IPS DF 6.9 (cell line): ENCODE results near the gene DHX29.

Experiments
- DNase-seq: peaks from one replicate; pipeline ENCODE4 v3.0.0-alpha.2; 2013; ENCODE audit warnings: low read depth, low spot score
- H3K27ac ChIP-seq: one replicate; pipeline ENCODE4 v1.5.1; 2013; ENCODE audit warnings: low read length, control low read depth
- H3K27me3 ChIP-seq: 2 replicates; pipeline ENCODE4 v1.6.1; 2013; ENCODE audit warnings: mild to moderate bottlenecking, low read length; ENCODE audit not compliant: control insufficient read depth, insufficient read depth
- H3K36me3 ChIP-seq: 2 replicates; pipeline ENCODE4 v1.6.1; 2013; ENCODE audit warnings: low read length; ENCODE audit not compliant: control insufficient read depth, insufficient read depth
- H3K4me1 ChIP-seq: 2 replicates; pipeline ENCODE4 v1.6.1; 2013; ENCODE audit warnings: low read length; ENCODE audit not compliant: control insufficient read depth, insufficient read depth
- H3K4me3 ChIP-seq: 2 replicates; pipeline ENCODE4 v1.5.1; 2013; ENCODE audit warnings: mild to moderate bottlenecking, low read length
- H3K9me3 ChIP-seq: 2 replicates; pipeline ENCODE4 v1.6.1; 2013; ENCODE audit warnings: low read length, inconsistent platforms; ENCODE audit not compliant: control insufficient read depth, insufficient read depth
- WGBS: extraction: QIAGEN DNeasy Blood & Tissue Kit; methylation state at CpG from one replicate; pipeline ENCODE4 v1.1.7; 2013; ENCODE audit warnings: mixed read lengths, missing lambda C conversion rate; ENCODE audit not compliant: insufficient read length, insufficient coverage; 5-methylcytosine and 5-hydroxymethylcytosine counted together

The DHX29 gene

GRCh38 chr5:55232985-55233928 is 74.2 kb downstream of the DHX29 start, which contains the start of gene CCNO:
Gene CCNO (minus strand): TSS chr5:55233608. CDS start chr5:55233523, 85 bp downstream.
- peak within 1 kb of the TSS; percentile 23; the same call in 1 of the 2 replicates for H3K4me3 ChIP-seq
- DNase-seq, result no peak

GRCh38 chr5:55232271-55232984 is 75.1 kb downstream of the DHX29 start:
- Histone ChIP-seq H3K27ac (no peak overlapping the region), H3K9me3 (no peaks in the 10 kb centered on the region), H3K4me1 (peaks cover 6% of the 10 kb centered on the region), H3K27me3 (peaks cover 75% of the 10 kb centered on the region), H3K4me3 (peak overlapping the region; percentile 23; the same call in 1 of the 2 replicates), H3K36me3 (no peaks in the 10 kb centered on the region; the same call in 1 of the 2 replicates)
- DNase-seq, result no peak
- WGBS, result no CpG with 5 or more reads among the region's 45 CpGs

More at GRCh38 chr5:55232985-55233928, 74.2 kb downstream of the DHX29 start, which contains the start of gene CCNO:
- H3K9me3 ChIP-seq, result no peaks in the 10 kb centered on the region
- H3K27ac ChIP-seq, result no peak within 1 kb of the TSS
- peaks cover 5% of the 10 kb centered on the region for H3K4me1 ChIP-seq
- no peaks in the 10 kb centered on the region; the same call in 1 of the 2 replicates for H3K36me3 ChIP-seq
- WGBS, result no CpG with 5 or more reads among the region's 106 CpGs
- peaks cover 66% of the 10 kb centered on the region for H3K27me3 ChIP-seq

GRCh38 chr5:55231919-55232270 is 75.6 kb downstream of the DHX29 start:
- Histone ChIP-seq H3K4me3 (no peak overlapping the region; the same call in 1 of the 2 replicates), H3K36me3 (no peaks in the 10 kb centered on the region; the same call in 1 of the 2 replicates), H3K27ac (no peak overlapping the region), H3K9me3 (no peaks in the 10 kb centered on the region), H3K27me3 (peaks cover 76% of the 10 kb centered on the region), H3K4me1 (peaks cover 6% of the 10 kb centered on the region)
- no peak for DNase-seq
- no CpG with 5 or more reads among the region's 11 CpGs for WGBS

- H3K9me3 ChIP-seq, result no peaks in the 10 kb centered on the region
- peak overlapping the region; percentile 23; the same call in 1 of the 2 replicates for H3K4me3 ChIP-seq
- WGBS, result no CpG with 5 or more reads among the region's 48 CpGs
- peaks cover 81% of the 10 kb centered on the region for H3K27me3 ChIP-seq
- no peaks in the 10 kb centered on the region; the same call in 1 of the 2 replicates for H3K36me3 ChIP-seq
- no peak for DNase-seq
- peaks cover 6% of the 10 kb centered on the region for H3K4me1 ChIP-seq
- no peak overlapping the region for H3K27ac ChIP-seq
Observed at GRCh38 chr5:55231029-55231918, 76.2 kb downstream of the DHX29 start.

- Histone ChIP-seq H3K36me3 (no peaks in the 10 kb centered on the region; the same call in 1 of the 2 replicates), H3K4me1 (peaks cover 6% of the 10 kb centered on the region), H3K27ac (no peak overlapping the region), H3K4me3 (no peak overlapping the region), H3K27me3 (peaks cover 87% of the 10 kb centered on the region), H3K9me3 (no peaks in the 10 kb centered on the region)
- DNase-seq, result no peak
- 100% methylated on average over 1 of the region's 8 CpGs for WGBS
Observed at GRCh38 chr5:55230086-55230629, 77.3 kb downstream of the DHX29 start.

GRCh38 chr5:55227664-55228430 is 79.6 kb downstream of the DHX29 start:
- Histone ChIP-seq H3K27ac (no peak overlapping the region), H3K4me1 (peaks cover 8% of the 10 kb centered on the region), H3K36me3 (no peaks in the 10 kb centered on the region; the same call in 1 of the 2 replicates), H3K27me3 (peaks cover 93% of the 10 kb centered on the region), H3K4me3 (peak overlapping the region; percentile 34; the same call in 1 of the 2 replicates), H3K9me3 (no peaks in the 10 kb centered on the region)
- no CpG with 5 or more reads among the region's 30 CpGs for WGBS
- DNase-seq, result no peak

GRCh38 chr5:55226934-55227663 is 80.4 kb downstream of the DHX29 start, which contains the start of gene MCIDAS:
Gene MCIDAS (minus strand): TSS chr5:55227315. CDS start chr5:55227138, 177 bp downstream.
- peak within 1 kb of the TSS; percentile 34; the same call in 1 of the 2 replicates for H3K4me3 ChIP-seq
- peaks cover 9% of the 10 kb centered on the region for H3K4me1 ChIP-seq
- no peaks in the 10 kb centered on the region for H3K9me3 ChIP-seq
- DNase-seq, result no peak
- H3K27me3 ChIP-seq, result peaks cover 93% of the 10 kb centered on the region
- H3K27ac ChIP-seq, result no peak within 1 kb of the TSS
- WGBS, result no CpG with 5 or more reads among the region's 80 CpGs
- H3K36me3 ChIP-seq, result no peaks in the 10 kb centered on the region; the same call in 1 of the 2 replicates

- peaks cover 93% of the 10 kb centered on the region for H3K27me3 ChIP-seq
- no peak for DNase-seq
- no peaks in the 10 kb centered on the region for H3K9me3 ChIP-seq
- H3K4me3 ChIP-seq, result peak overlapping the region; percentile 34; the same call in 1 of the 2 replicates
- WGBS, result no CpG with 5 or more reads among the region's 54 CpGs
- H3K27ac ChIP-seq, result no peak overlapping the region
- no peaks in the 10 kb centered on the region; the same call in 1 of the 2 replicates for H3K36me3 ChIP-seq
- H3K4me1 ChIP-seq, result peaks cover 5% of the 10 kb centered on the region
Observed at GRCh38 chr5:55226027-55226933, 81.2 kb downstream of the DHX29 start.
